GM18858 (cell line): ENCODE results near the gene CCDC172.

Experiments
- ATAC-seq: cut with Tn5 transposase; IDR thresholded peaks from one replicate; pipeline ENCODE4 v1.9.1; 2021; ENCODE audit not compliant: unreplicated experiment

The CCDC172 gene

DNA sequence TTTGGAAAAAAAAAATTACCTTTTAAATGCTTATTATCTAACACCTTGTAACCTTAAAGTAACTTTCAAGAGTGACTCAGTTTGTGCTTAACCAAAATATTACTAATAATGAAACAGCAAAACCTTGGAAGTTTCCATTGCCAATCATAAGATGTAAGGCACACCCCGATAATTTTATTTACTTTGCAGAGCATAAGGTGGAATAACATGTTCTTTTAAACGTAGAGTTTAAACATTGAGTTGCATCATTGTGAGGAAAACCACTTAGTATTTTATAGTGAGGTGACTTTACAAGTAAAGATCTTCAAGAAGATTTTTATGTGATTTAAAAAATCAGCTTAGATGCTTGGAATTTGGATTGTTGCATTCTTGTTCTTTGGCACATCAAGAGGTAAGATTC, 103.4 kb downstream of the CCDC172 start, which contains the start of gene PNLIPRP3:
TSS of gene PNLIPRP3 (plus strand) at position 177 of the 400 bp plus-strand sequence. CDS start at position 343, 166 bp downstream.
- no peak for ATAC-seq

DNA sequence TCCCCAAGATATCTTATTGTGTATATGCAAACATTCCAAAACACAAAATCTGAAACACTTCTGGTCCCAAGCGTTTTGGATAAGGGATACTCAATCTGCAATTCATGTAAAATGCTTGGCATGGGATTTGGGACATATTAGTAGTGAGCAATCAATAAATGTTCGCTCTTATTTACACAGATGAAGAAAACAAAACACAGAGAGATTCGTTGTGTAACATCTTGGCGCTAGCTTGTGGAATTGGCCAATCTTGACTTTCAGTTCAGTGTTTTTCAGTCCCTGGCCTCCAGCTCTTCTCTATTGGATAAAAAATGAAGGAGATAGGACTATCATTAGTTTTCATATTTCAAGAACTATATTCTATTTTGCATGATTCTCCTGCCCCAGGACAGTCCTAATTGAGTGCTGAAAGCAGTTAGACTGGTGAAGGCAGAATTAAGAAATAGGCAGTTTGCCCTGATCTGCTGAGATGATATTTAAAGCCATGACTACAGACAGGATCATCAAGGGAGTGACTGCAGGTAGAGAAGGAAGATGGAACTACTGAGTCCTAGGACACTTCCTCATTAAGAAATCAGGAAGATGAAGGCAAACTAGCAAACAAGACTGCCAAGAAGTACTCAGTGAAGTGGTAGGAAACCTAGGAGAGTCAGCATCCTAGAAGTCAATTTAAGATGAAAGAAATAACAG, 105.2 kb downstream of the CCDC172 start:
- no peak for ATAC-seq
